SHP77 treated with DMSO at 0.1 percent for 48 hours (cell line): Measurements from ENCODE around the gene HRH2.

ENCODE experiments used
- DNase-seq: peaks from one replicate; lab custom pipeline; 2025; lab: John Stamatoyannopoulos, UW

HRH2 gene

DNA sequence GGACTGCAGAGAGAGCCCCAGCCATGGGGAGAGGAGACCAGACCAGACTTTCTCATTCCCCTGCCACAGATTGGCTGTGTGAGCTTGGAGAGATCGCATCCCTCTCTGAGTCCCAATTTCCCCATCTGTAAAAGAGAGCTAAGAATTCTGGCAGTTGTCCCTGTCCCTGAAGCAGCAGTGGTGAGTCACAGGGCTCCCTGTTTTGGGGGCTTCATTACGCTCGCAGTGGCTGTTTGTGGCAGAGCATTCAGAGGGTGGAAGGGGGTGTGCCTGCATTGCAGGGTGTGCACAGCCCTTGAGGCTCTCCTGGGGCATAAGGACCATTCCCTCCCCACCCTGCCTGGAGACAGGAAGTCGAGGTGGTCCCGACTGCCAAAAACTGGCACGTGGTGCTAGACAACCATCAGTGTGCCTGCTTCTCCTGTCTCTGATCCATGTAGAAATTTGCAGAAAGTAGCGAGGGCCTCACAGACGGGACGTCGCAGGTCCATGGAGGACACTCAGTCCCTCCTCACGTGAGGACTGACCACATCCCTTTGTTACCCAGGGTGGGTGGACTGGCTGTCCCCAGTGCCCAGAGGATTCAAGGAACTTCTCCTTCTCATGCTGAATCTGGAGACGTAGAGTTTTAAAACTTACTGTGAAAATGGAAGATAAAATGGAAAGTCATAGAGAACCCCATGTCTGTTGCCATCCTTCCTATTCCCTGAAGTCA lies 35.3 kb downstream of the HRH2 start:
- DNase-seq, result no peak

DNA sequence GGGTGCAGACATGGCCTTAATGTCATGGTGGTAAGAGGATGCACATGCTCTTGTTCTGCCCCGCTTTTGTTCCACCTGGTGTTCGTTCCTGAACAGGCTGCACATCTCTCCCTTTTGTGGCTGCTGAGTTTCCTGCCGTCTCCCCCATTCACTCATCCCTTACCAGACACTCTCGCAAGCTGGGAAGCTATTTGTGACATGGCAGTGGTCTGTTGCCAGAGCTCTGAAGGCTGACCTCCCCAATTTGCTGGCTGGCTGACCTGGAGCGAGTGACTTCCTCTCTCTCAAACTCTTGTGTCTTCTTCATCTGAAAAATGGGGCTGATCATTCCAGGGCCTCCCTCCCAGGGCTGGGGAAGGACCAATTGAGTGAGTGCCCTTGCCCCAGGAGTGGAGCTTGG lies 35.9 kb downstream of the HRH2 start:
- DNase-seq, result no peak

DNA sequence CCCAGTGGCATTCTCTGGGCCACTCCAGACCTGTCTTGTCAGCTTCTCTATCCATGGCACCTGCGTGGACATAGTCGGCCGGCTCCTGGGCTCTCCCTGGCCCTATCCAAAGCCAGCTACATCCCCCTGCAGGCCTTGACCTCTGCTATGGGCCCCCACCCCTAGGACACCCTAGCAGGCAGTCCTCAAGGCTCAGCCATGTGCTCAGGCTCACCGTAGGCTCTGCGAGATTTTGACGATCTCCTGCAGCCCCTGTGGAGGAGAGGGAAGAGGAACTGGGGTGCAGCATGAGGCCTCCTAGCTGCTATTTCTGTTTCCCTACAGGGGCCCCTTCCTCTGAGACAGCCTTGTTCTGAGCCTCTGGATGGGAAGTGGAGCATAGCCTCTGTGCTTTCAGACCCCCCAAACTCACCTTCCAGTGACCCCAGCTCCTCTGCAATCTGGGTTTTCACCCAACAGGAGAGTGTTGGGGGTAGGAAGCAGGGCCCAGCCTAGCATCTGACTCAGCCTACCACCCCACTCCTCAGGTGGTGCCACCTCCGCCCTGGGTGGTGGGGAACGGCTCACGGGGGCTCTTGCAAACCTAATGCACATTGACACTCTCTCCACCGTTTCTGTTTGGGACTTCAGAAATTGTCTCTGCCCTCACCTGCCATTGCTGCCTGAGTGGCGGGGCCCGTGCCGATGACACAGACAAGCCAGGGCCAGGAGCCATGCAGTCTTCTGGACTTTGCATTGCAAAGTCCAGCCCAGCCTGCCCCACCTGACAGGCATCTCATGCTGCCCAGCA lies 36.7 kb downstream of the HRH2 start:
- DNase-seq, result no peak

DNA sequence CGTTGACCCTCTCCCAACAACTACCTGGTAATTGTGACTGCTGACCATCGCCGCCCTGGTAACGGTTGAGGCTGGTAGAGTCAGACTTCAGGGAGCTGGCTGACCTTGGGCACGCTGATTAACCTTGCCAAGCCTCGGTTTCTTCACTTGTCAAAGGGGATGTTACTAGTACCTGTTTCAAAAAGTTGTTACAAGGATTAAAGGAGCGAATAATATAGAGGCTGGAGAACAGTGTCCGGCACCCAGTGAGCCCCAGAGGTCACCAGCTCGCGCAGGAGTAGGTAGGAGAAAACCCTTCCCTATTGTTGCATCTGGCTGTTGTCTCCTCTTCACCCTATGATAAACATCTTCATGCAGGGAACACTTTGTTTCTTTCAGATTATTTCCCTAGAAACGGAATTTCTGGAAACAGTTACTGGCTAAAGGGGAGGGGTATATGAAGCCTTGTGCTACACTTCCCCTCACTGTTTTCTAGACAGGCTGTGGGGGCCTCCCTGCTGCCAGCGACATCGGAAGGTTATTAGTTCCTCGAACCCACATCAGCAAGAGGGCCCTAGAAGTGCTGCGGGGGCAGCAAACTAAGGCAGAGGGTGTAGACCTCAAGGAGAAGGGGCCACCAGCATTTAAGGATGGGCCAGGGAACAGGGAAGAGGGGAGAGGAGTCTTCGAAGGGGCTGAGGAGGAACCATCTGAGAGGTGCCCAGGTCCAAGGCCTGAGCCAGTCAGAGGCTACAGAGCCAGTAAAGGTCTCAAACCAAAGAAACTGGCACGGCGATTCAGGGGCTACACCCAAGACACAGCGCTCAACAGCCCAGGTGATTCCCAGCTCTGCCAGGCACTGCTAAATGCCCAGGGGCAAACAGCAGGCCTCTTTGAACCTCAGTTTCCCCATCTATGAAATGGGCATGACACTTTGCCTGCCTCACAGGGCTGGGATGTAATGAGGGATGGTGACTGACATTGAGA lies 37.6 kb downstream of the HRH2 start:
- DNase-seq, result no peak

DNA sequence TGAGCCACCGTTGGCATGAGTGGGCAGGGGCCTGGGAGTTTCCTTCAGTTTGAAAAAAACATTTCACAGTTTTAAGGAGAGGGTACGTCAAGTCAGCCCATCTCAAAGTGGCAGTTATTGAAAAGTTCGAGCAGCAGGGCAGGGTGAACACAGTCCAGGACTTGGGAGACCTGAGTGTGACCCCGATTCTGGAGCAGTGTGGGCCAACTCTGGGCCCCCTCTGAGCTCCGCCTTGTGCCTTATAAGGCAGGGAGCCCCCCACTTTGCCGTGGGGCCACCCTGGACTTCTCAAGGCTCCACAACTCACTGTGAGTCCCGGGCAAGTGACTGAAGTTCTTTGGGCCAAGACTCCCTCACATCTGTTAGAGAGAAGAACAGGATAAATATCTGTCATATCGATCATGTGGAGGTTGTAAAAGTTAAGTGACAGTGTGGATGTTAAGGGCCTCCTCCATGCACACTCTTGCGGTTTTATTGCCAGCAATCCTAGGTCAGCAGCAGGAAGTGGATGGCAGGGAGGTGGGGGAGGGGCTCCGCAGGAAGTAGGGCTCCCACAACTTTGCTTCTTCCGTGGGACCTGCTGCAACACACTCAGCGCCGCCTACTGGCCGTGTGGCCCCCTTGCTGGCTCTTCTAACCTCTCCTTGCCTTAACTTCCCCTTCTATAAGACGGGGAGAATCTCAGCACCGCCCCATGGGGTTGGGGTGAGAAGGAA lies 38.4 kb downstream of the HRH2 start:
- DNase-seq, result no peak

DNA sequence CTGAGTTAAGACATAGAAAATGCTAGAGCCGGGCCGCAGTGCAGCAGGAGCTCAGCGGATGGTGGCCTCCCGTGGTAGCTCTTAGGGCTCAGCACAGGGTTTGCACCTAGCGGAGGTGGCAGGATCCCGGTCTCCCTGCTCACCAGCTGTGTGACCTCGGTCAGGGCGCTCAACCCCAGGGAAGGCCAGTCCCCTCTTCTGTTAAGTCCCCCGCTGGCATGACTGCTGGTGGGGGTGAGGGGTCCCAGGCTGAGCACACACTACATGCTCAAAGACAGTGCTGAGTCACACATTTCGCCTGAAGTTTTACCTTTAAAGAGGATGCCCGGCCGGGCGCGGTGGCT lies 39.0 kb downstream of the HRH2 start:
- no peak for DNase-seq

DNA sequence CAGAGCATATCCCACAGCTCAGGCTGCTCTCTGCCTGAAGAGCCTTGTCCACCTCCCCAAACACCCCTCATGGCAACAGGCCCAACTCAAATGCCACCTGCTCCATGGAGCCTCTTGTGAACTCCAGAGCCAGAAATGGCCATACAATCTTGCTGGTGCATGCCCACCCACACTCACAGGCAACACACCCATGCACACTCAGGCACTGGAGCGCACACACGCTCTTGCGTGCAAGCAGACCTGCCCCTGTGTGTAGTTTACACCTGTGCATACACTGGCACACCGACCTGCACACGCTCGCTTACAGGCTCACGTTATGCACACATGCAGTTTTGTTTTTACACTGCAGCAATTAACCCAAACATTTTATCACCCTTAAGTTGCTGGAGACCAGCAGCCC lies 40.0 kb downstream of the HRH2 start:
- DNase-seq, result no peak

DNA sequence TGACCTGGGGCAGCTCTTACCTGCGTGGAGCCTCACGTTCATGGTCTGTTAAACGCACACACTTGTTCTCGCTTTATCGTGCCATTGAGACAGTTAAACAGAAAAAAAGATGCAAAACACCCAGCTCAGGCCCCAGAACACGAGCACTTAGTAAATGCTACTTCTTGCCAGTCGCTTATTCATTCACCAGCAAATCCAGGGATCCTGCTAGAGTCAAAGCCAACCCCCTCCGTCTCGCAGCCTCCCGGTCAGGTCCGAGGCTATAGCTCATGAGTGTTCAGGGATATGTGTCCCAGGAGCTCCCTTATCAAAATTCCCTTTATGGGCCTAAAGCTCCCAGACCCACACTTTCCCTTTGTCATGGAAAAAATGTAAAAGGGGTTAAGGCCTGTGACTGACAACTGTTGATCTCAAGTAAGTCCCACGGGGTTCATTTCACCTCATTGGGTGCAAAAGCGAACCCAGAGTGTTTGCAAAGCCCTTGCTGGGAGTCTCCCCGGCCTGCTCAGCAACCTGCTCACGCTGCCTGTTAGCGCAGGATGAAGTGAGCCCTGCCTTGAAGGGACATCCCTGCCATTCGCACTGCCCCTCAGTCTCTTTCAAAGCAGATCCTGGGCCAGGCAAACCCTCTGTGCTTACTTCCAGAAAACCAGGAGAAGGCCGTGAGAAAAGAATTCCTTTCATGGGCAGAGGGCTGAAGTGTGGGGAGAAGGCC lies 40.7 kb downstream of the HRH2 start:
- DNase-seq, result no peak

DNA sequence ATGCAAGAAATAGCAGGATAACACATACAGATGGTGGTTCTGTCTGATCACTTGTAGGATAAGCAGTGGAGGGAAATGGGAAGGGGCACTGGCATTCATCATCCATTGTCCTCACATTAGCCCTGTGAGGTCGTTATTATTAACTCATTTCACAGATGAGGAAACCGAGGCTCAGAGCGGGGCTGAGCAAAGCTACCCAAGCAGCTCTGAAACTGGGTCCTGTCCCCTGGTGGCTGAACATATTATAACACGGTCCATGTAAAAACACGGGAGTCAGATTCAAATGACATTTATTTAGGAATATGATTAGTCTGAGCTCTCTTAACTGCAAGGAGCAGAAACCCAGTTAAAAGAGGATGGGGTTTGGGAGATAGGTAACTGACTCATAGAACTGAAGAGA lies 43.1 kb downstream of the HRH2 start:
- no peak for DNase-seq

DNA sequence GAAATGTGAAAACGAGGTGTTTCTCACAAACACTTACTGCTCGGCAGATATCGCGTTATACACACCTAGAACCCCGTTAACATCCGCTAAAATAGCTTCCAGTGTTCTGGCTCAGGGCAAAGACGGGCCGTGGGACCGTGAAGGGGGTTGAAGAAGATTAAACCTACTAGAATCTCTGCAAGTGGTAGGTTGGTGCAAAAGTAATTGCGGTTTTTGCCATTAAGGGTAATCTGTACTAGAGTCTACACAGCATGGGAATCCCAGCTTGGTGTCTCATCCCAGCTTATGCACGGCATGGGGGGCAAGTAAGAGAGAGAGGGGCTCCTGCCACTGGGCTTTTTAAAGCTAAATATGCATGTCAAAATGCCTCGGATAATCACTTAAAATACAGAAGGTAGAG lies 43.9 kb downstream of the HRH2 start:
- DNase-seq, result no peak

DNA sequence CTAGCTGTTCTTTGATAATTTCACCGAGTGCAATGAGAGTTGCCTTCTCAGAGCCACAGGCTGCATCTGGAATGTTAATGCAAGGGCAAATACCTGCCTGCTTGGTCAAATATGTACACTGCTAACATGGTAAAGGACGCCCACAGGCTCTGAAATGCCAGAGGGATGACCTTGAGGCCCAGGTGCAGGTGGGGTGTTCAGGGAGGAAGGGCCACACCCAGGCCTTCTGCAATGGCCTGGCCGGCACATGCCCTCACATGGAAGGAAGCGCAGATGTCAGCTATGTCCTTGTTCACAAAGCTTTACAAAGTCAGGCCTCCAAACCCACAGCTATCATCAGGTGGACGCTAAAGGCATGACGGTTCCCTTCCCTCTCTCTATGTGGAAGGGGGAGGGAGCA lies 48.6 kb downstream of the HRH2 start:
- no peak for DNase-seq

DNA sequence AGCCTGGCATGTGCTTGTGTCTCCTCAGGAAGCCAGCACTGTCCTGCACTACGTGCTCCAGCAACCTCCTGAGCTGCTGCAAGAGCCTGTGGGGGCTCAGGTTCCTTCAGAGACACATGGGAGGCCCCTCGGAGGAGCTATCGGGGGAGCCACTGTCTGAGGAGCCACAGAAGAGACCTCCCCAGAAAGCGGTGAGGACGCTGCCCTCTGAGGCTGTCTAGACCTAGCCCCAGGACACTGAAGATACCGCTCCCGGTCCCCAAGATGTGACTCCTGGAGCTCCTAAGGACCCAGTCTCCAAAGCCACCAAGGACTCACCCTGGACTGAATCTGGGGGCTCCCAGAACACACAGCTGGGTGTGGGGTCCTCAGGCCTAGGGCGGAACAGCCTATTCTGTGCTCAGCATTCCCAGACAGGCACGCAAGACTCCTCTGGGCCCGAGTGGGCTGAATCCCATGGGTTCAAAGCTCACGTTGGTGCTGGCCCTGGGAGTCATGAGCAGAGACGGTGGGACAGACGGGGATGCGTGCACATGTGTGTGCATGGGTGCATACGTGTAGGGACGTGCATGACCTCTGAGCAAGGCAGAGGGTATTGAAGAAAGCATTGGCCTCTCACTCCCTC lies 50.0 kb downstream of the HRH2 start:
- no peak for DNase-seq

DNA sequence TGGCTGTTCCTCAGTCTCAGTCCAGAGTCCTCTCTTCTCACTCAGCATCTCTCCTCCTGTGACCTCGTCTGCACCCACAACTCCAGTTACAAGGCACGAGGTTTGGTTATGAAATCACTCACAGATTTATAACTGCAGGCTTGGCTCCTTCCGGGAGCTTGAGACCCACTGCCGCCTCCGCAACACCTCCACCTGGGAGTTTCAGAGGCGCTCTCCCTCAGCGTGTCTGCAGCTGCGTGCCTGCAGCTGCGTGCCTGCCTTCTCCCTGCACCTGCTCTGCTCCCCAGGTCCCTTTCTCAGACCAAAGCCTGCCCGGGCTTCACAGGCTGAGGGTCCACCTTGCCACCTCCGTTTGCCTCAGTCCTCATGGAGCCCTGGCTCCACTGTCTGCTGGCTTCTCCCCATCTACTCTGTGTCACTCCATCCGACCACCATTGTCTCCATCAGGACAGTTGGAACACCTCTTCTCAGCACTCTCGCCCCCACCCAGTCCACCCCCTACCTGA lies 51.5 kb downstream of the HRH2 start:
- no peak for DNase-seq

DNA sequence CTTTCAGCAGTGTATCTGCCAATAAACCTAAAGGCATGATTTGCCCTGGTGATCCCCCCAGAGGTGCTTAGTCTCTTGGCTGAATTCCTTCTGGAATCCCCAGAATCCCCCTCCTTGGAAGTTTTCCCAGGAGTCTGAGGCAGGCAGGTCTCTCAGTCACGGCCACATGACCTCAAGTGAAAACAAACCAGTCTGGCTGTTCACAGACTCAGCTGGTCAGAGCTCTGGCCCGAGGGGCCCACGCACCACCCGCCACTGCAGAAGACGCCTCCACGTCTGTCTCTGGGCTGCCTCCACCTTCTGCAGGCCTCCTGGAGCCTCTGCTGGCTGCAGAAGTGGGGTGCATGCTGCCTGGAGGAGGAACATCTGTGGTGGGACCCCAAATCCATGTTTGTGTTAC lies 52.5 kb downstream of the HRH2 start:
- DNase-seq, result no peak

DNA sequence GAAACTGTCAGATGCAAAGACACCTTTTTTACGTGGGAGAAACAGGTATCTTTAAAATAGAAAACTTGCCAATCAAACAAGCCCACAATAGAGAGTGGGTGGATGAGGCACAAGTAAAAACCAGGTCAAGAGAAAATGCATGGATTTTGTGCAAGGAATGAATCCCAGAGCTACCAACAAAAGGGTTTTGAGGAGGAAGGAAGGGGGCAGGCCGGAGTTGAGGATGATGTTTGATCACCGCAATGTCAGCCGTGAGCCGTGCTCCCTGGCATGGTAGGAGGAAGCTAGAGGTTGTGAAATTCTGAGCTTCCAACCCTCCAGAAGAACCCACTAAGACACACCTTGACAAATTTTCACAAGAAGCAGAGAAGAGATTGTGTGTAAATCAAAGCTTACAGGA lies 53.2 kb downstream of the HRH2 start:
- no peak for DNase-seq

DNA sequence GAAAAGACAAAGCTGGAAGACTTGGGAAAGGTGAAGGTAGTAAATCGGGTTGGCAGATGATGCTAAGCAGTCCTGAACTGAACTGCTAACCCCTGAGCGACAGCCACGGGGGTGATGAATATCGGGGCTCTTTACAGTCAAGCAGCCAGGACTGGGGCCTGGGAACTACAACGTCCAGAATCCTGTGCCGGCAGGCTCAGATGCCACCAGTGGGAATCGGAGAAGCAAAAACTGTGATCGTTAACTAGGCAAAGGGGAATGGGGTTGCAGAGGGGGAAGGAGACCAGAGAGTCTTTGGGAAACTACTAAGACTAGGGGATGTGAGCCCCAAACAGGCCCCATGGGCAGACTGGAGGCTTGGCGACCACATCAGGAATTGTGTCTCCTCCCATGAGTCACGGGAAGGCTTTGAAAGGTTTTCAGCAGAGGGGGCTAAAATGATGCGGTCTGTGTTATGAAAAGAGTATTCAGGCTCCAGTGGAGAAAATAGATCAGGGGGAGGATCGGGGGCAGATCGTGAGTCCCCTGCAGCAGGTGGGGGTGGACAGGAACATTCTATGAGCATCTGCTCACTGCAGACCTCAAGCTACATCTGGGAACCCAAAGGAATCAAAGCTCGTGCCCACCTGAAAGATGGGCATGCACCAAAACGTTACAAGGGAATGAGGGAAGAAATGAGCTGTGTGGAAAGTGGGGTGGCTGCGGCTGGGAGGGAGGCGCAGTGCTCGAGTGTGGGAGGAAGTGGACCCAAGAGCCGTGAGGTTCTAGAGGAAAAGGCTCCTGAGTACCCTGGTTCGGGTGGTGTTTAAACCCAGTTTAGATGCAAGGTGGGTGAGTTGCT lies 53.8 kb downstream of the HRH2 start:
- no peak for DNase-seq

DNA sequence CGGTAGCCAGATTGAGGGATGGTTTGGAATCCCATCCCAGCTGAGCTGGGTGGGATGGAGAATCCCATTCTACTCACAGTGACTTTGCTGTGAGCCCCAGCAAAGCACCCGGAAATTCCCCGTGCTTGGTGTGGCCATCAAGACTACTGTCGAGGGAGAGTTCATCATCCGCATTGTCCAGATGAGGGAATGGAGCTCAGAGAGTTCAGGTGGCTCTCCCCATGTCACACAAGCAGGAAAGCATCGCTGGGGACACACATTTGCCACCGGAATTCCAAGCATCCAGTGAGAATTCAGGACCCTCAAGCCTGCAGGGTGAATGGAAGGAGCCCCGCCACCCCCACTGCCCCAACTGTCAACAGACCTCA lies 54.4 kb downstream of the HRH2 start:
- no peak for DNase-seq

DNA sequence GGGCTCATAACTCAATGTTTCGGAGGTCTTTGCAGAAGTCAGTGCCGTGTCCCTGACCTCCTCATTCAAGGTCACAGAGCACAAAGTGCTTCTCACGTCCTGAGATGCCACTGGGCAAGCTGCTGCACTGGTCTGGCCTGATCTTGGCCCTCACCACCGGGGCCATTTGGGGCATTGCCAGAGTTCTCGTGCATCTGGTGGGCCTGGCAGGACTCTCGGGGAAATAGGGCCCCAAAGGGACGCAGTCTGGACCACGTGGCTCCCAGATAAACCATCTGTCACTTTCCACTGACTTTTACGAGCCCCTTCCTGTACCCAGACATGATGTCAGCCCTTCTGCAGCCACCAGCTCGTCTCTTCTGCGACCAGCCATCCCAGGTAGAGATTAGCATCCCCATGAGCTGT lies 54.8 kb downstream of the HRH2 start:
- no peak for DNase-seq

DNA sequence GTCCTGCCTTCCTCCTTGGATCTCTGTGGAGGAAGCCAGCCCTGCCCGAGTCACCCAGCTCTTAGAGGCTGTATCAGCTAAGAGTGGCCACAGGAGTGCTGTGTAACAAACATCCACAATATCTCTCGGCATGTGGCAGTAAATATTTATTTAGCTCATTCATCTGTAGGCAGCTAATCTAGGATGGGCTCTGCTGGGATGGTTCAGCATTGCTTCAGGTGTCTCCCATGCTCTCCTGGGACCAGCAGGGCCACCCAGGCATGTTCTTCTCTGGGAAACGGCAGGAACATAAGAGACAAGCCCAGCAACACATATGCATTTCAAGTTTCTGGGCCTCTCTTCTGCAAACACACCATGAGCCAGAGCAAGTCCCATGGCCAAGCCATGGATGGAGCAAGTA lies 56.1 kb downstream of the HRH2 start:
- DNase-seq, result no peak
